KOPT-K1 (cell line): Measurements from ENCODE around the gene CCDC47.

Source experiments
- H3K27ac ChIP-seq: fragments of 200-600 bp; sonication (generic); 2 replicates; pipeline ENCODE4 v1.5.1; 2016; ENCODE audit warnings: antibody characterized with exemption, mild to moderate bottlenecking, low read depth, low read length; ENCODE audit not compliant: poor library complexity, severe bottlenecking
- H3K36me3 ChIP-seq: fragments of 200-600 bp; sonication (generic); 2 replicates; pipeline ENCODE4 v1.5.1; 2017; ENCODE audit warnings: antibody characterized with exemption, mild to moderate bottlenecking, low read length, moderate library complexity; ENCODE audit not compliant: insufficient read depth
- H3K9me3 ChIP-seq: fragments of 200-600 bp; sonication (generic); 2 replicates; pipeline ENCODE4 v1.5.1; 2017; ENCODE audit warnings: antibody characterized with exemption, low read length, mild to moderate bottlenecking; ENCODE audit not compliant: insufficient read depth, poor library complexity, severe bottlenecking

CCDC47 gene

DNA sequence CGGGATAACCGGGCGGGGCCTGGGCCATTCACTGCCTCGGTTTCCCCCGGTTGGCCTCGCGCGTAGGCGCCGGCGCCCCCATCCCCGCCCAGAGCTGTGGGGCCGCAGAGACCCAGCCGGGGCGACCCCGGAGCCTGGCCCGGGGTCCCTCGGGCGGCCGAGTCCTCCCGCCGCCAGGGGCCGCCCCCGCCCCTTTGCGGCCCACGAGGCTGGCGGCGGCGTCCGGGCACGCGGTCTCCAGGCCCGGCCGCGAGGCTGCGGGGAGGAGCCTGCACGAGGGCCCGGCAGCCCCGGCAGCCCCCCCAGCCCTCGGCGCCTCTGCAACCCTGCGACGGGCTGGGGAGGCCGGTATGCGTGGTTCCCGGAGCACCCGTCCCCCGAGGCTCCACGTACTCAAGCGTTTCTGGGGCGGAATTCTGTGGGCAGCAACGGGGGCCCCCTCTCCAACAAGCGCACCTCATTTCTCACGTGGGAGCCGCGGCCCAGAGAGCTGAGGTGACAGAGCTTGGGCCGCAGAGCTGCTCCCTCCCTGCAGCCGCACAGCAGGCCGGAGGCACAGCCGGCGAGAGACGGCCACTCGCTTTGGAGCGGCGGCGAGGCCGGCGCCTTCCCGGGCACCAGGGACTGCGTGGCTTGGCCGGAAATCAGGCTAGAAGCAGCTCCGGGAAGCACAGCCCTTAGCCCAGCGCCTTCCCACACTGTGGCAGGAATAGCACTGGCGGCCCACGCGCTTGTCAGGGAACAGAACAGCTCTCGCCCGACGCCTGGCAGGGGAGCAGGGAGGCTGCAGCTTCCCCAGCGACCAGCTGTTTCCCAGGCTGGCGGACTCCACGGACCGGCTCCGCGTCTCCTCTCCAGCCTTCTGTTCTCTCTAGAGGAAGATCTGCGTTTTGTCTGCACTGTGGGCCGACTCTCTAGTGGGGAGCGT, 72.6 kb downstream of the CCDC47 start:
- Histone ChIP-seq H3K27ac (peak overlapping the region; percentile 91), H3K9me3 (no peaks in the 10 kb centered on the region), H3K36me3 (peaks cover 49% of the 10 kb centered on the region)

GRCh38 chr17:63699638-63700527, 73.5 kb downstream of the CCDC47 start, which contains the start of gene LIMD2:
TSS of gene LIMD2 (minus strand) at chr17:63700125. CDS start at chr17:63699298, 827 bp downstream.
- Histone ChIP-seq H3K27ac (peak within 1 kb of the TSS; percentile 91), H3K9me3 (no peaks in the 10 kb centered on the region), H3K36me3 (peaks cover 46% of the 10 kb centered on the region)

DNA sequence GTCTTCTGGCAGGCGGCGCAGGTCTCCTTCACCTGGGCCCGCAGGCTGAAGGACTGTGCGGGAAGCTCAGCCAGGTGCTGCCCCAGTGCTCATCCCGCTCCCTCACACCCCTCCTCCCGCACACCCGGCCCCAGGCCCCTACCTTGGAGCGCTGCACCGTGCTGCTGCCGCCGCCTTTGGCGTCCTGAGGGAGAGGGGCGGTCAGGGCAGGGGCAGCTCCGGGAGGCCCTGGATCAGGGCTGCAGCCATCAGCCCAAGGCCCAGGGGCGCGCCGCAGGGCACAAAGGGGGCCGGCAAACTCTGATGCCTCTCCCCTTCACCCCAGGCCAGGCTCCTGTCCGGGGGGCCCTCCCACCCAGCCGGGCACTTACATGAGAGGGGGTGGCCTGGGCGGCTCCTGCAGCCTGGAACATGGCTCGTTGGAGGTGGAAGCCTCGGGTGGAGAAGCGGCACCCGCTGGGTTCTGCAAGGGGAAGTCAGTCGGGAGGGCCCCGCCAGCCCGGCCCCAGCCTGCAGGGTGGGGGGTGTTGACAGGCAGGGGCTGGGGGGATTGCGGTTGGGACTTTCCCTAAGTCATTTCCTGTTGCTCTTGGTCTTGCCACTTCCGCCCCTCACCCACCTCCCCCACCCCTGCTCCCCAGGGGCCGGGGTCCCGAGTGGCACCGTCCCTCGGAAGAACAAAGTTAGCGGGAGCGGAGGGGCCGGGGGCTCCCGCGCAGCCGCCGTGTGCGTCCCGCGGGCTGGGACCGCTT, 74.3 kb downstream of the CCDC47 start:
- H3K27ac ChIP-seq: peak overlapping the region; percentile 91
- H3K9me3 ChIP-seq: no peaks in the 10 kb centered on the region
- peaks cover 48% of the 10 kb centered on the region for H3K36me3 ChIP-seq

DNA sequence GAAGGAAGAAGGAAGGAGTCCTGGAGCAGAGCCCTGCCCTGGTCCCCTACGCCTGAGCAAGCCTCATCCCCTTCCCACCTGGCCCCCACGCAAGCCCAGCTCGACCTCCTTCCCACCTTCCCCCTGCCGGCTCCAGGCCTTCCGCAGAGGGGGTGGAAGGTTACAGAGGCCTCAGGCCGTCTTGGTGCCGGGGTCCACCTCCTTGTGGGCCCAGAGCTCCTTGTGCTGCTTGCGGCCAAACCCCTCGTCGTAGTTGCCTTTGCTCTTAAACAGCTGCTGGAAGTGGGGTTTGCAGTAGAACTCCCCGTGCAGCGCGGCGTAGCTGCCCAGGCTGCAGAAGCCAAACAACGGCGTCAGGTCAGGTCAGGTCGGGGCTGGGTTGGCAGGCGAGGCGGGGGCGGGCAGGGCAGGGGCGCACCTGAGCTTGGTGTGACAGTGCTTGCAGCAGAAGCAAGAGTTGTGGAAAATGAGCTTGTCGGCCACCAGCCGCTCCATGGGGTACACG, 75.0 kb downstream of the CCDC47 start:
- H3K9me3 ChIP-seq: no peaks in the 10 kb centered on the region
- peaks cover 48% of the 10 kb centered on the region for H3K36me3 ChIP-seq
- peak overlapping the region; percentile 91 for H3K27ac ChIP-seq

DNA sequence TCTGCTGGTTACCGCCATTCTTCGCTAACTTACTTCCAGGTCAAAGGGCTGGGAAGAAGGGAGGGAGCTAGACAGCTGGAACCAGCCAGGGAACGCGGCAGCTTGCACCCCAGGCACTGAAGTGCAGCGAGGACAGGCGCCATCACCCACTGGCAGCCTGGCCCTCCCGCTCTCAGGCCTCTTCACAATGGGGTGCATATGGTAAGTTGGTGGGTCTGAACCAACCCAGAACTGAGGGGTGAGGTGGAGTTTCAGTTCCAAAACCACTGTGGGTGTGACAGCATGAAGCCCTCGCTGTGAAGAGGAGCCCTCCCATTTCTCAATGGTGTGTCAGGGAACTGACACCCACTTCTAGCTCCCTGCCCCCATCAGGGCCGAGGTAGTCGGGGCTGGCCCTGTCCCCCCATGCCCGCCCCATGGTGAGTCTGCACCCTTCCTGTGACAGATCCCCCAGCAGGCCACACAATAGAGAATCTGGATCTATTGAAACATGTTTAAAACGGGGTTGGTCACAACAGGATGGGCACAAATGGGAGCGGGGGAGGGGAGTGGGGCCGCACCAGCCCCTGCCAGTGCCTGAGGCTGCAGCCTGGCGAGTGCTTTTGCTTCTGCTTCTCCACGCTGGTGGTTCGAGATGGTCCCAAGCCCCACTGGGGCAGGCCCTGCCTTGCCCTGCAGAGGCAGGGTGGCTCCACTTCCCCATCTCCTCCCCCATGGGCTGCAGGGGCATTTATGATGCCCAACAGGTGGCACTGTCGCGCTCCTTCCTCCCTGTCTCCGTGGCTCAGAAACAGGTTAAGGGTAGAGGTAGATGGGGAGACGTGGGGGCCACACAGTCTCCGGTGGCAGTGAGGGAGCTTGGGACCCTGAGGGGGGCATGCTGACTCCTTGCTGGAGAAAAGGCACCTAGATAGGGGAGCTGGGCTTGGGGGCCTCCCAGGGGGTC, 75.8 kb downstream of the CCDC47 start:
- Histone ChIP-seq H3K9me3 (no peaks in the 10 kb centered on the region), H3K27ac (peak overlapping the region; percentile 91), H3K36me3 (peaks cover 48% of the 10 kb centered on the region)

DNA sequence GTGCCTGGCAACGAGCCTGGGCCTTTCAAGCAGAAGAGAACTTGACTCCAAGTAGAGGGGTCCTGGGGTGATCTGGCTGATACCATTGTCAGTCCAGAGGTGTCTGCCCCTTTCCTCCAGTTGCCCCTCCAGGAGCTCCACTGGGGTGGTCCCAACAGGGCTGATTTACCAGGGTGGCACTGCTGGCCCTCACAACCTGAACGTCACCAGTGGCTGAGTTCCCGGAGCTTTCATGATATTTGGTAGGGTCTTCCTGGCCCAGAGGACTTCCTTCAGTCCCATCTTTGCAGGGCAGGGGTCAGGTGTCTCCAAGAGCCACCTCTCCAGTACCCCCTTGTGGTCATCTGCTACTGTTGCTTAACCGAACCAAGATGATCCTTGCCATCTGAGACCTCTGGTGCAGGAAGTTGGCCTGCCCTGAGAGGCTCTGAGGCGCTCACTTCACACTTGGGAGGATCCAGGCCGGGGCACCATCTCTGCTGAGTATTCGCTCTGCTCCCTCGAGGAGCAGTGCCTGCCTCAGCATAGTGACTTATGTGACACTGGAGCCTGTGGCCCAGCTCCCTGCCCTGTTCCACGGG, 76.9 kb downstream of the CCDC47 start:
- Histone ChIP-seq H3K36me3 (peaks cover 58% of the 10 kb centered on the region), H3K9me3 (no peaks in the 10 kb centered on the region), H3K27ac (no peak overlapping the region)

DNA sequence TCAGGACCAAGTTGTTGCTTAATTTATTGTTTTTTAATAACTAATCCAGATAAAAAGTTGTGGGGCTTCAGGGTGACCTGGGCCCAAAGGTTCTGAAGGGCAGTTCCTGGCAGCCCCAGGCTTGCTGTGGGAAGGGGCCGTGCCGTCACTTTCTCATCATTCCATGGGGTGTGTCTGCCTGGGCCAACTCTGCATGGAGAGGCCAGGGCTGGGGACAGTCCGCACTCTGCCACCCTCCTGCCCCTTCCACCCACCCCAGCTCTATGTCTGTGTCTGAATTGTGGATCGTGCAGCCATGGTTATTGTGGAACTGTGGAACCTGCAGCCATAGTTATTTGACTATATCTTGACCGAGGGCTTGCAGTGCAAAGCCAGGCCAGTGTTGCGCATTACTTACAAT, 77.5 kb downstream of the CCDC47 start:
- H3K36me3 ChIP-seq: peaks cover 63% of the 10 kb centered on the region
- no peaks in the 10 kb centered on the region for H3K9me3 ChIP-seq
- H3K27ac ChIP-seq: no peak overlapping the region
